H9 (cell line): ENCODE data around the gene PIPOX. TPM values are rescaled to one million over a fixed set of nuclear protein-coding genes. Genes with fewer than 3 reads are reported as not detected.

Experiments used
- DNase-seq: peaks from one replicate; pipeline ENCODE4 v3.0.0-alpha.2; 2017
- H2AFZ ChIP-seq: one replicate; pipeline ENCODE4 v1.6.1; 2013; ENCODE audit warnings: mild to moderate bottlenecking, low read length, control low read depth, moderate library complexity
- H2AK5ac ChIP-seq: 2 replicates; pipeline ENCODE4 v1.6.1; 2013; ENCODE audit warnings: low read length, control low read depth, mixed read lengths; ENCODE audit not compliant: insufficient read length
- H2BK120ac ChIP-seq: one replicate; pipeline ENCODE4 v1.6.1; 2013; ENCODE audit warnings: low read depth, mild to moderate bottlenecking, low read length, control low read depth, inconsistent platforms; ENCODE audit not compliant: poor library complexity, severe bottlenecking
- H2BK12ac ChIP-seq: 2 replicates; pipeline ENCODE4 v1.6.1; 2013; ENCODE audit warnings: low read length, control low read depth, mixed read lengths, low read depth; ENCODE audit not compliant: insufficient read length
- H2BK15ac ChIP-seq: 2 replicates; pipeline ENCODE4 v1.6.1; 2013; ENCODE audit warnings: low read depth, low read length, control low read depth
- H2BK20ac ChIP-seq: one replicate; pipeline ENCODE4 v1.6.1; 2013; ENCODE audit warnings: low read depth, mild to moderate bottlenecking, low read length, control low read depth, inconsistent platforms; ENCODE audit not compliant: poor library complexity, severe bottlenecking
- H2BK5ac ChIP-seq: 2 replicates; pipeline ENCODE4 v1.6.1; 2013; ENCODE audit warnings: low read length, control low read depth, mixed read lengths; ENCODE audit not compliant: insufficient read length
- H3K14ac ChIP-seq: 2 replicates; pipeline ENCODE4 v1.6.1; 2013; ENCODE audit warnings: low read length, control low read depth; ENCODE audit not compliant: insufficient read depth
- H3K18ac ChIP-seq: 2 replicates; pipeline ENCODE4 v1.6.1; 2013; ENCODE audit warnings: low read depth, mild to moderate bottlenecking, mixed read lengths, low read length, control low read depth; ENCODE audit not compliant: insufficient read length
- H3K23ac ChIP-seq: 2 replicates; pipeline ENCODE4 v1.6.1; 2013; ENCODE audit warnings: low read length, control low read depth, mixed read lengths, low read depth; ENCODE audit not compliant: insufficient read length
- H3K23me2 ChIP-seq: 2 replicates; pipeline ENCODE4 v1.6.1; 2013; ENCODE audit warnings: low read depth, mild to moderate bottlenecking, mixed read lengths, low read length, control low read depth; ENCODE audit not compliant: insufficient read length, poor library complexity, severe bottlenecking
- H3K27ac ChIP-seq: 2 replicates; pipeline ENCODE4 v1.5.1; 2013; ENCODE audit warnings: low read length, control low read depth, mixed read lengths, low read depth; ENCODE audit not compliant: insufficient read length
- H3K27me3 ChIP-seq: 2 replicates; pipeline ENCODE4 v1.6.1; 2013; ENCODE audit warnings: low read length, control low read depth, inconsistent platforms; ENCODE audit not compliant: insufficient read depth
- H3K4ac ChIP-seq: 2 replicates; pipeline ENCODE4 v1.6.1; 2013; ENCODE audit warnings: low read depth, mild to moderate bottlenecking, control low read depth, inconsistent platforms, low read length, moderate library complexity
- H3K4me1 ChIP-seq: 2 replicates; pipeline ENCODE4 v1.6.1; 2013; ENCODE audit warnings: low read length, control low read depth, inconsistent platforms; ENCODE audit not compliant: insufficient read depth
- H3K4me2 ChIP-seq: 2 replicates; pipeline ENCODE4 v1.6.1; 2013; ENCODE audit warnings: low read length, control low read depth, mixed read lengths; ENCODE audit not compliant: insufficient read length, insufficient read depth
- H3K56ac ChIP-seq: 2 replicates; pipeline ENCODE4 v1.6.1; 2013; ENCODE audit warnings: low read depth, mild to moderate bottlenecking, mixed read lengths, low read length, control low read depth; ENCODE audit not compliant: insufficient read length
- H3K79me1 ChIP-seq: 2 replicates; pipeline ENCODE4 v1.6.1; 2013; ENCODE audit warnings: low read depth, mild to moderate bottlenecking, moderate library complexity, low read length, control low read depth, inconsistent platforms; ENCODE audit not compliant: insufficient read depth, poor library complexity, severe bottlenecking
- H3K79me2 ChIP-seq: 2 replicates; pipeline ENCODE4 v1.6.1; 2013; ENCODE audit warnings: low read length, control low read depth, inconsistent platforms; ENCODE audit not compliant: insufficient read depth
- H3K9ac ChIP-seq: 2 replicates; pipeline ENCODE4 v1.6.1; 2013; ENCODE audit warnings: low read length, control low read depth, mixed read lengths; ENCODE audit not compliant: insufficient read length; ENCODE audit errors: extremely low read depth
- H3K9me3 ChIP-seq: one replicate; pipeline ENCODE4 v1.6.1; 2013; ENCODE audit warnings: low read depth, low read length, inconsistent platforms; ENCODE audit not compliant: control insufficient read depth
- H3T11ph ChIP-seq: one replicate; pipeline ENCODE4 v1.6.1; 2013; ENCODE audit warnings: mild to moderate bottlenecking, low read length, control low read depth, inconsistent platforms
- H4K20me1 ChIP-seq: one replicate; pipeline ENCODE4 v1.6.1; 2013; ENCODE audit not compliant: control insufficient read depth, insufficient read length, insufficient read depth
- H4K5ac ChIP-seq: 2 replicates; pipeline ENCODE4 v1.6.1; 2013; ENCODE audit warnings: low read depth, mild to moderate bottlenecking, mixed read lengths, low read length, control low read depth; ENCODE audit not compliant: insufficient read length
- H4K8ac ChIP-seq: replicated peaks from 2 replicates; pipeline ENCODE4 v1.6.1; 2013; ENCODE audit warnings: low read length, control low read depth, mixed read lengths, low read depth; ENCODE audit not compliant: insufficient read length
- H4K91ac ChIP-seq: 2 replicates; pipeline ENCODE4 v1.6.1; 2013; ENCODE audit warnings: low read depth, mild to moderate bottlenecking, moderate library complexity, mixed read lengths, low read length, control low read depth; ENCODE audit not compliant: insufficient read length
- H3K27ac Mint-ChIP-seq, 3 experiments: 2 replicates in 2 of 3; 3 replicates in 1 of 3; pipeline ENCODE4 v1.8.0; 2020 to 2021; ENCODE audit warnings: mixed read lengths in 3 of 3, mild to moderate bottlenecking in 1 of 3, moderate library complexity in 1 of 3
- H3K27me3 Mint-ChIP-seq: 2 replicates; pipeline ENCODE4 v1.8.0; 2021; ENCODE audit warnings: low read depth, mild to moderate bottlenecking, moderate library complexity, mixed read lengths
- H3K36me3 Mint-ChIP-seq, 3 experiments: 2 replicates in 2 of 3; 3 replicates in 1 of 3; pipeline ENCODE4 v1.8.0; 2020 to 2021; ENCODE audit warnings: low read depth in 3 of 3, mixed read lengths in 3 of 3; ENCODE audit not compliant: insufficient read depth in 1 of 3
- H3K4me1 Mint-ChIP-seq, 2 experiments: 2 replicates each; pipeline ENCODE4 v1.8.0; 2020; ENCODE audit warnings: mixed read lengths in 2 of 2
- H3K4me3 Mint-ChIP-seq, 2 experiments: 2 replicates in 1 of 2; 3 replicates in 1 of 2; pipeline ENCODE4 v1.8.0; 2020 to 2021; ENCODE audit warnings: mild to moderate bottlenecking in 2 of 2, mixed read lengths in 2 of 2, moderate library complexity in 1 of 2
- H3K9me3 Mint-ChIP-seq, 2 experiments: 2 replicates in 1 of 2; 3 replicates in 1 of 2; pipeline ENCODE4 v1.8.0; 2020; ENCODE audit warnings: mild to moderate bottlenecking in 2 of 2, mixed read lengths in 2 of 2, moderate library complexity in 1 of 2
- CTCF ChIP-seq: fragments of 200-600 bp; sonication (generic); conservative IDR thresholded peaks from 3 replicates; pipeline ENCODE4 v1.8.0; 2021; ENCODE audit warnings: antibody characterized with exemption, mild to moderate bottlenecking
- WGBS: extraction: QIAGEN DNeasy Blood & Tissue Kit; methylation state at CpG from one replicate; pipeline ENCODE4 v1.1.7; 2013; ENCODE audit warnings: missing lambda C conversion rate, low lambda C conversion rate, mixed read lengths; ENCODE audit not compliant: insufficient read length; ENCODE audit errors: extremely low coverage; 5-methylcytosine and 5-hydroxymethylcytosine counted together
- total RNA-seq: library from RNA; stranded (reverse); gene quantifications from 2 replicates; pipeline ENCODE4 v1.2.1, GENCODE V29; 2021

Gene PIPOX
- total RNA-seq, 1 experiment from 2014 or later: 30.1 TPM

- no peak overlapping the region for H3T11ph ChIP-seq
- H3K4ac ChIP-seq: no peak overlapping the region
- H3K56ac ChIP-seq: no peak overlapping the region
- H2BK5ac ChIP-seq: no peak overlapping the region
- TF ChIP-seq CTCF: no peak
- no peak overlapping the region for H2BK12ac ChIP-seq
- no peak overlapping the region for H3K9ac ChIP-seq
- DNase-seq: no peak
- no peak overlapping the region for H2AK5ac ChIP-seq
- H3K27me3 Mint-ChIP-seq: no peaks in the 10 kb centered on the region; the same call in 1 of the 2 replicates
- no peak overlapping the region for H4K5ac ChIP-seq
- H3K23me2 ChIP-seq: no peaks in the 10 kb centered on the region
- H2BK15ac ChIP-seq: no peak overlapping the region
- peaks cover 0 to 2% (median 0%) of the 10 kb centered on the region in 3 experiments; a peak in 2 of 7 replicates for H3K36me3 Mint-ChIP-seq
- H3K4me3 Mint-ChIP-seq: no peak overlapping the region
- no peak overlapping the region for H2AFZ ChIP-seq
- H3K79me2 ChIP-seq: no peaks in the 10 kb centered on the region
- H4K91ac ChIP-seq: no peak overlapping the region
- no peaks in the 10 kb centered on the region for H4K20me1 ChIP-seq
- no peaks in the 10 kb centered on the region for H3K27me3 ChIP-seq
- no peak overlapping the region for H2BK20ac ChIP-seq
- no CpG with 5 or more reads among the region's 2 CpGs for WGBS
- no peak overlapping the region for H3K18ac ChIP-seq
- H3K79me1 ChIP-seq: no peaks in the 10 kb centered on the region
- no peak overlapping the region for H4K8ac ChIP-seq
- no peak overlapping the region for H3K4me2 ChIP-seq
- H2BK120ac ChIP-seq: no peak overlapping the region
- no peak overlapping the region for H3K27ac ChIP-seq
- H3K14ac ChIP-seq: no peak overlapping the region
- H3K4me1 ChIP-seq: peaks cover 11% of the 10 kb centered on the region; the same call in 1 of the 2 replicates
- H3K27ac Mint-ChIP-seq: peak overlapping the region in 2 of 3 experiments; percentile 9 to 53; a peak in 1 of 7 replicates
- H3K9me3 ChIP-seq: no peaks in the 10 kb centered on the region
- H3K9me3 Mint-ChIP-seq: no peaks in the 10 kb centered on the region
- no peak overlapping the region for H3K23ac ChIP-seq
- peaks cover 49 to 62% of the 10 kb centered on the region in 2 experiments for H3K4me1 Mint-ChIP-seq
Measured at GRCh38 chr17:29073045-29073444, 30.1 kb downstream of the PIPOX start.
